HG03442 (cell line): Measurements from ENCODE around the gene EDIL3.

Experiments used
- ATAC-seq: cut with Tn5 transposase; IDR thresholded peaks from one replicate; pipeline ENCODE4 v1.9.1; 2021; ENCODE audit warnings: mild to moderate bottlenecking, moderate library complexity; ENCODE audit not compliant: unreplicated experiment

Gene EDIL3

GRCh38 chr5:83919071-83920041, 465.3 kb downstream of the EDIL3 start:
- ATAC-seq = no peak

- no peak for ATAC-seq
Measured at GRCh38 chr5:83917261-83917908, 467.3 kb downstream of the EDIL3 start.

GRCh38 chr5:83914662-83915418, 469.8 kb downstream of the EDIL3 start:
- ATAC-seq = no peak

- no peak for ATAC-seq
Measured at GRCh38 chr5:83914199-83914598, 470.5 kb downstream of the EDIL3 start.

- ATAC-seq = no peak
Measured at GRCh38 chr5:83913593-83913992, 471.1 kb downstream of the EDIL3 start.

GRCh38 chr5:83911367-83911919, 473.2 kb downstream of the EDIL3 start:
- no peak for ATAC-seq

- no peak for ATAC-seq
Measured at GRCh38 chr5:83900306-83900705, 484.4 kb downstream of the EDIL3 start.

GRCh38 chr5:83899326-83899970, 485.2 kb downstream of the EDIL3 start:
- no peak for ATAC-seq

- no peak for ATAC-seq
Measured at GRCh38 chr5:83895860-83896259, 488.8 kb downstream of the EDIL3 start.

- no peak for ATAC-seq
Measured at GRCh38 chr5:83891261-83891660, 493.4 kb downstream of the EDIL3 start.
